HEK293T (cell line): ENCODE data around the gene CFP.

ENCODE experiments used
- BHLHE40 ChIP-seq: fragments of 450-650 bp; IDR thresholded peaks from 2 replicates; pipeline ENCODE4 v1.6.1; 2016; ENCODE audit warnings: mild to moderate bottlenecking, moderate library complexity, borderline replicate concordance
- CTBP1 ChIP-seq: fragments of 450-650 bp; IDR thresholded peaks from 2 replicates; pipeline ENCODE4 v1.6.1; 2016; ENCODE audit warnings: borderline replicate concordance
- FOXA1 ChIP-seq: fragments of 450-650 bp; IDR thresholded peaks from 2 replicates; pipeline ENCODE4 v1.6.1; 2016; ENCODE audit warnings: mild to moderate bottlenecking
- FOXK2 ChIP-seq: fragments of 450-650 bp; IDR thresholded peaks from 2 replicates; pipeline ENCODE4 v1.6.1; 2016; ENCODE audit warnings: mild to moderate bottlenecking
- FOXM1 ChIP-seq: fragments of 450-650 bp; IDR thresholded peaks from 2 replicates; pipeline ENCODE4 v1.6.1; 2017; ENCODE audit warnings: mild to moderate bottlenecking, borderline replicate concordance
- LEF1 ChIP-seq: fragments of 450-650 bp; IDR thresholded peaks from 2 replicates; pipeline ENCODE4 v1.6.1; 2017; ENCODE audit warnings: mild to moderate bottlenecking, borderline replicate concordance
- NFRKB ChIP-seq: fragments of 450-650 bp; IDR thresholded peaks from 2 replicates; pipeline ENCODE4 v1.6.1; 2016; ENCODE audit warnings: mild to moderate bottlenecking, moderate library complexity
- PKNOX1 ChIP-seq: fragments of 450-650 bp; IDR thresholded peaks from 2 replicates; pipeline ENCODE4 v1.6.1; 2016
- SP1 ChIP-seq: fragments of 450-650 bp; IDR thresholded peaks from 2 replicates; pipeline ENCODE4 v1.6.1; 2017
- ZNF384 ChIP-seq: fragments of 450-650 bp; IDR thresholded peaks from 2 replicates; pipeline ENCODE4 v1.6.1; 2016

GRCh38 chrX:47659421-47659726 lies 29.6 kb upstream of the CFP start:
- TF ChIP-seq FOXK2 (no peak), ZNF384 (no peak), PKNOX1 (no peak), LEF1 (no peak), NFRKB (no peak), FOXM1 (no peak), BHLHE40 (no peak), SP1 (no peak), FOXA1 (no peak), CTBP1 (no peak)
